ENCODE data around the gene GBGT1. TPM values are rescaled to one million over a fixed set of nuclear protein-coding genes. Genes with fewer than 3 reads are reported as not detected.

GBGT1 gene
- total RNA-seq, 1 donor from 2014 or later = 1.3 TPM

- DNase-seq = peak; percentile 43
- H3K36me3 Mint-ChIP-seq (ENCODE audit: unreplicated experiment) = no peaks in the 10 kb centered on the region
- H3K4me3 Mint-ChIP-seq (ENCODE audit: unreplicated experiment) = peak overlapping the region; percentile 98
- peaks cover 22% of the 10 kb centered on the region for H3K4me1 Mint-ChIP-seq (ENCODE audit: low read depth, unreplicated experiment)
- peaks cover 24% of the 10 kb centered on the region for H3K27me3 Mint-ChIP-seq (ENCODE audit: unreplicated experiment)
- TF ChIP-seq CTCF (IDR thresholded peaks at IDR 0.05; ENCODE audit: partially characterized antibody, unreplicated experiment) = no peak
- H3K27ac Mint-ChIP-seq (ENCODE audit: unreplicated experiment) = peak overlapping the region; percentile 98
- peaks cover 31% of the 10 kb centered on the region for H3K9me3 Mint-ChIP-seq (ENCODE audit: unreplicated experiment)
These were observed 16.8 kb downstream of the GBGT1 start for GRCh38 chr9:133146746-133147411.

- peaks cover 18% of the 10 kb centered on the region for H3K27me3 Mint-ChIP-seq (ENCODE audit: unreplicated experiment)
- H3K27ac Mint-ChIP-seq (ENCODE audit: unreplicated experiment) = peak overlapping the region; percentile 97
- H3K9me3 Mint-ChIP-seq (ENCODE audit: unreplicated experiment) = peaks cover 28% of the 10 kb centered on the region
- H3K4me1 Mint-ChIP-seq (ENCODE audit: low read depth, unreplicated experiment) = peaks cover 21% of the 10 kb centered on the region
- TF ChIP-seq CTCF (IDR thresholded peaks at IDR 0.05; ENCODE audit: partially characterized antibody, unreplicated experiment) = no peak
- peak; percentile 12 for DNase-seq
- H3K36me3 Mint-ChIP-seq (ENCODE audit: unreplicated experiment) = no peaks in the 10 kb centered on the region
- peak overlapping the region; percentile 98 for H3K4me3 Mint-ChIP-seq (ENCODE audit: unreplicated experiment)
These were observed 18.5 kb downstream of the GBGT1 start for GRCh38 chr9:133144904-133145851.

GRCh38 chr9:133144142-133144903 is 19.4 kb downstream of the GBGT1 start:
- Mint-ChIP-seq H3K36me3 (ENCODE audit: unreplicated experiment) (no peaks in the 10 kb centered on the region), H3K9me3 (ENCODE audit: unreplicated experiment) (peaks cover 26% of the 10 kb centered on the region), H3K27ac (ENCODE audit: unreplicated experiment) (peak overlapping the region; percentile 97), H3K4me3 (ENCODE audit: unreplicated experiment) (peak overlapping the region; percentile 98), H3K27me3 (ENCODE audit: unreplicated experiment) (peaks cover 17% of the 10 kb centered on the region), H3K4me1 (ENCODE audit: low read depth, unreplicated experiment) (peaks cover 21% of the 10 kb centered on the region)
- peak; percentile 100 for TF ChIP-seq CTCF (IDR thresholded peaks at IDR 0.05; ENCODE audit: partially characterized antibody, unreplicated experiment)
- DNase-seq = peak; percentile 93

- Mint-ChIP-seq H3K27me3 (ENCODE audit: unreplicated experiment) (peaks cover 17% of the 10 kb centered on the region), H3K36me3 (ENCODE audit: unreplicated experiment) (no peaks in the 10 kb centered on the region), H3K27ac (ENCODE audit: unreplicated experiment) (peak overlapping the region; percentile 97), H3K4me3 (ENCODE audit: unreplicated experiment) (peak overlapping the region; percentile 83), H3K9me3 (ENCODE audit: unreplicated experiment) (peaks cover 26% of the 10 kb centered on the region), H3K4me1 (ENCODE audit: low read depth, unreplicated experiment) (peaks cover 21% of the 10 kb centered on the region)
- DNase-seq = no peak
- TF ChIP-seq CTCF (IDR thresholded peaks at IDR 0.05; ENCODE audit: partially characterized antibody, unreplicated experiment) = no peak
These were observed 20.0 kb downstream of the GBGT1 start for GRCh38 chr9:133143639-133144141.

Measured in glutamatergic neuron (in vitro differentiated cells).